SK-N-MC (cell line): ENCODE results near the gene ABCB8.

Source experiments
- EZH2 ChIP-seq: fragments of 200-600 bp; sonication (generic); IDR thresholded peaks from one replicate; pipeline ENCODE4 v1.6.1; 2017; ENCODE audit warnings: antibody characterized with exemption
- FOXP2 ChIP-seq: optimal IDR thresholded peaks from 2 replicates; pipeline ENCODE3; 2011; ENCODE audit warnings: mild to moderate bottlenecking, moderate library complexity; ENCODE audit not compliant: insufficient read depth; ENCODE audit errors: extremely low read length, control extremely low read depth
- POLR2AphosphoS5 ChIP-seq: IDR thresholded peaks from 2 replicates; pipeline ENCODE4 v1.6.1; 2012; ENCODE audit warnings: mild to moderate bottlenecking, low read depth, low read length, borderline replicate concordance

GRCh38 chr7:151034312-151035025 lies 6.2 kb downstream of the ABCB8 start:
- TF ChIP-seq POLR2AphosphoS5 (no peak), EZH2 (no peak), FOXP2 (no peak)
